Activated CD4-positive, CD25-positive, alpha-beta regulatory T cell (primary cell): ENCODE measurements around the gene ETFRF1.

Source experiments
- DNase-seq, 4 experiments: peaks; one replicate each; lab custom pipeline; 2025; lab: John Stamatoyannopoulos, UW

Gene ETFRF1

DNA sequence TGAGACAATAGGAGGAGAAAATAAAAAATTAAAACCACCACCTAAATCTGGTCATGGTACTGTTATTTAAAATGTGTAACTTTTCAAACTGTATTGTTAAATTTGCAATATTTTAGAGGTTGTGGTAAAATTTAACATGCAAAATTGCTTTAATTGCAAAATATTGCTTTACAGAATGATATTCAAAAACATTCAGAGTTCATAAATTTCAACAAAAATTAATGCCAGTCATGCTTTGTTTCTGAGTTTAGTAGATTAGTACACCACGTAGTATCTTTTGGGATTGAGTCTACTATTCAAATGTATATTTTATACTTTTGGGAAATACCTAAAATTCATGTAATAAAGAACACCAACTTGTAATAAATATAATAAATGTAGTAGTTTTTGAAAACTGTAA is 18.3 kb downstream of the ETFRF1 start:
- DNase-seq: no peak

DNA sequence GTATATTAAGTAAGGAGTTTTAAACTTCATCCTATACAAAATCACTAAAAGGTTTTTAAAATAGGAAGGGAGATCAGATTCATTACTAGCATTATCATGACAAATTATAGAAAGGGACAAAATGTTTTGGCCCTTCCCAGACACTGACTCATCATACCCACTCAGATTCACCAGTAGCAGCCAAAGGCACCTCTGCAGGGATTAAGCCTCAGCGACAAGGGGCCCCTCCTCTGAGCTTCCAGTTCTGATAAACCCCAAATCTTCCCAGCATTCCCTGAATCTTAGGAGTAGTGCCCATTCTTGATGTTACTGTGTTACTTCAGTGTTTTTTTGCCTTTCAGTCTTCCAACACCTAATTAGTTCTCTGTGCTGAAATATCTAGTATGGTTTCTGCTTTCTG is 41.2 kb downstream of the ETFRF1 start:
- DNase-seq: no peak

DNA sequence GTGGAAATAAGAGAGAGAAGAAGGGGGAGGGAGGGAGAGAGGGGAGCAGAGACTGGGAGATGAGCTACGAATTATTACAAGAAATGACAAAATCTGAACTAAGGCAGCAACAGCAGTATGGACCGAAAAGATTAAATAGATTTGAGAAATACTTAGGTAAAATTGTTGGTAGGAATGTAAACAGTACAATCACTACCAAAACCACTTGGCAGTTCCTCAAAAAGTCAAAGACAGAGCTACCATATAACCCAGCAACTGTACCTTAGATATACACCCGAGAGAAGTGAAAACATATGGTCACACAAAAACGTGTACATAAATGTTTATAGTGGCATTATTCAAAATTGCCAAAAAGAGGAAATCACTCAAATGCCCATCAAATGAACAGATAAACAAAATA is 41.6 kb downstream of the ETFRF1 start:
- no peak for DNase-seq

DNA sequence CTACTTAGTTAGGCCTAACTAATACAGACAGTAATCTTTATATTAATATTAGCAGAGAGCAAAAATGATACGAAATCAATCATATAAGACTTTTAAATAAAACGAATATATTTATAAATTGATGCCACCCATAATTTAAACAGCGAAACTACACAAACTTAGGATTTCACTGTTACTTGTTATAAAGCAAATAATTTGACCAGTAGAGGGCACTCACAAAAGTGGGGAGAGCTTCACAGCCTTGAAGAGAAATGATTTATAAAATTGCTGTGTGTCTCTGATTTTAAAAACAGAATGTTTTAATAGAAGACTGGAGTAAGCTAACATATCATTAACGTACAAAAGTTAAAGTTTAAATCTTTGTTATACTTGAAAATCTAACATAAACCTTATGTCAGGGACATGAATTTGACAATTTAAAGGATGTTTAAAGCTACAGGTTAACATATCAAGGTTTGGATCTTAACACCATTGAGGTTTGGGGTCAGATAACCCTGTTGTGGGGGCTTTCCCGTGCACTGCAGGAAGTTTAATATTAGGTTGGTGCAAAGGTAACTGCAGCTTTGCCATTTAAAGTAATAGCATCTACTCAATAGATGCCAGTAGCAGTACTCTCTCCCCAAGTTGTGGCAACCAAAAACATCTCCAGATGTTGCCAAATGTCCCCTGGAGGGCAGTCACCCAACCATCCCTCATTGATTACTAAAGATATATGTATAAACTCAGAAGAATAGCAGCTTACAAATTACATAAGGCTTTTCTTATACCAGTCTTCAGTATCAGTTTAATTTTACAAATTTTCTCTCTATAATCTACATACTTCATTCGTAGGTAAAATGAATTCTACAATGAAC is 46.4 kb downstream of the ETFRF1 start:
- no peak for DNase-seq

DNA sequence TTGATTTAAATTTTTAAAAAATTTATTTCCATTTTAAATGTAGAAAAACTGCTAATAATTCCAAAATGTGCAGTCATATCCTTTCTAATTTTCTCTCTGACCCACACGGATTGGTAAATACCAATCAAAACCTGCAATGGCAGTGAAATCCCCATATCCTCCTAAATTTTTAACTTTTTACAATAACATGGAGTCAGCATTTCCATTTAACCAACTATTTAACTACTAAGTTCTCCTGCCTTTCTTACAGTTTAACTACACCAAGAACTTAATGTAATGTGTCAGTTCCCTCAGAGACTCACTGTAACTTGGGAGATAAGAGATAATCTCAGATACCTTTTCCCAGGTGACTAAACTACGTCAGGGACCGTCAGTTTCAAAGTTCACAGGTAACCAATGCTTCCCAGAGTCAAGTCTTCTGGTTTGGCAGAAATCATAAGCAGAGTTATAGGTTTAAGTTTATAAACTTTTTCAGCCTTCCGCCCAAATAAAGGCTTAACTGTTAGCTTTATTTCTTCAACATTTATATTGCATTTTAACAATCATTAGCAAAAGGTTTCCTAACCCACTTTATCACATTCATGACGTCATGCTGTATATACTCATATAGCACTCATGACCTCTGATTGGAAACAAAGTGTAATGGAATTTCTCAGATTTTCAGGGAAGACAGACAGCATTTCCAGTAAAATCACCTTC is 48.1 kb downstream of the ETFRF1 start:
- DNase-seq: no peak

DNA sequence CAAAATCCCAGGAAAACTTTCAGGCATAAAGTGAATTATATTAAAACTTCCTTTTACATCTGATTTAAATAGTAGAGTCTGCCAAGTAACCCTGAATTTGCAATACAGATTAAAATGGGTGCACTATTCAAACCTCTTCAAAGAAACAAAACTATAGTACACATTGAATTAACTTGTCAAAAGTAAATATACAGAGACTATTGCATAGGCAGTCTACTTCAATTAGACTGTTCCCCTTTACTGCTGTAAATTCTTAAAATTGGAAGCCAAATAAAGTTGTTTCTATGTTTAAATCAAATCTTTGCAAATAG is 48.6 kb downstream of the ETFRF1 start:
- no peak for DNase-seq

DNA sequence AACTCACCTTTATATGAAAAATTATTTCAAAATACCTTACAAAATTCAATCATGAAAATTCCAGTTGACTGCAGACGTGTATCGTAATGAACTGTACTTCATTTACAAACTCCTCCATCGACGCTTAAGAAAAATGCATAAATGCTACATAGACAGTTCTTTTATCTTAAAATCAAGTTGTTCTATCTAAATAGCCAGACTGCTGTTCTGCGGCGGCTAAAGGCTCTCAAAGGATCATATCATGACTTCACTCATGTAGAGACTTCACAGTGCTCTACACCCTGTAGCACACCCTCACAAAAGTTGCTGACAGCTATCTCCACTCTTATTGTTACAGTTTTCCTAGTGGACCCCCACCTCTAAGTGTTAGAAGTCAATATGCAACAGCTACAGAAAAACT is 50.5 kb downstream of the ETFRF1 start:
- DNase-seq: no peak

DNA sequence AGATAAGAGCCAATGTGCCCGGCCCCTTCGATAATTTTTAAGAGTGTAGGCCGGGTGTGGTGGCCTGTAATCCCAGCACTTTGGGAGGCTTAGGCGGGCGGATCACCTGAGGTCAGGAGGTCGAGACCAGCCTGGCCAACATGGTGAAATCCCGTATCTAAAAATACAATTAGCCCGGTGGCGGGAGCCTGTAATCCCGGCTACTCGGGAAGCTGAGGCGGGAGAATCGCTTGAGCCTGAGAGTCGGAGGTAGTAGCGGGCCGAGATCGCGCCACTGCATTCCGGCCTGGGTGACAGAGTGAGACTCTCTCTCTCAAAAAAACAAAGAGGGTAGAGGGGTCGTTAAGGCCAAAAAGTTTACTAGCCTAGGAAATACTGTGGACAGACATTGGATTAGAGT is 53.1 kb downstream of the ETFRF1 start:
- no peak for DNase-seq

DNA sequence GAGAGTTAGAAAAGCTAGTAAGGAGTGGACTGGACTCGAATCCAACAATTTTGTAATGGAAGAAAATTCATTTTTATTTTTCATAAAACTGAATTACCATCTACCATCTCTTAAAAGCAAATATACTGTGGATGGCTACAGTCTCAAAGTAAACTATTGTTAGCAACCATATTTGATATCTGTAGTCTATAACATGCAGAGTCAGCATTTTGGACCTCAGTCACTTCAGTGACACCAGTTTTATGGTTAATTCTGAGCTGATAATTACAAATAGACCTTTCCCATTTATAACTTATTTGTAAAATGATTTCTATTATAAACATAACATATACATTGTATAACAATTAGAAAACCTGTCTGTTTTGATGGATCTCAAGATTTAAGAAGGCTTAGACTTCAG is 53.7 kb downstream of the ETFRF1 start:
- DNase-seq: no peak

DNA sequence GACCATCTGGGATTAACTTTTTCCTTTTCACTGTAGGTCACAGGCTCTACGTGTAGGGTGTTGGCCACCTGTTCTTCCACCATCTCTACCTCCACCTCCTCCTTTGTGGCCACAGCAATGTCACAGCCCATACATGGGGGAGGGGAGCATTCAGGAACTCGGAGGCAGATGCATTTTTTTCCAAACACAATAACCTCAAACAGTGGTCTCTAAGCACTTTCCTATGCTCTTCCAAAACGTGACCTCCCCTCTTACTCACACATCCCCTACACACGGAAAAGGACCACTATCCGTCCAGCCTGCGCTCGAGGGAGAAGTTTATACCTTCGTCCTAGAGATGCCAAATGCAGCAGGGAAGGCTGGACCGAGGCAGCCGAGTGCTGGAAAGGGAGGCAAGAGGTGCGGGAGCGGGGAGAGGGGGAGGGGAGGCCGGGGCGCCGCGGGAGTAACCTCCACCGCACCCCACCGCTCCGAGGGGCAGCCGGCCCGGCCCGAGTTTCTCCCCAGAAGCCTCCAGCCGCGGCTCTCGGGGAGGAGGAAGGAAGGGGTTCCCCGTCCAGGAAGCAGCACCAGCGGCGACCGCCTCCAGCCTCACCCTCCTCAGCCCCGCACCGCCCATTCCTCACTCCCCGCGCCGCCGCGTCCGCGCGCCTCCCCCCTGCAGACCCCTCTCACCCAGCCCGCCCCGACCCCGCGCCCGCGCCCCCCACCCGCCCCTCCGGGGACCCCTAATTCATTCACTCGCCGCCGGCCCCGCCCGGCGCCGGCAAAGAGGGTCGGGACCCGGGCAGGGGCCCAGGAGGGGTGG is 55.1 kb downstream of the ETFRF1 start:
- peak in 2 of 4 experiments; percentile 12 to 15 for DNase-seq

DNA sequence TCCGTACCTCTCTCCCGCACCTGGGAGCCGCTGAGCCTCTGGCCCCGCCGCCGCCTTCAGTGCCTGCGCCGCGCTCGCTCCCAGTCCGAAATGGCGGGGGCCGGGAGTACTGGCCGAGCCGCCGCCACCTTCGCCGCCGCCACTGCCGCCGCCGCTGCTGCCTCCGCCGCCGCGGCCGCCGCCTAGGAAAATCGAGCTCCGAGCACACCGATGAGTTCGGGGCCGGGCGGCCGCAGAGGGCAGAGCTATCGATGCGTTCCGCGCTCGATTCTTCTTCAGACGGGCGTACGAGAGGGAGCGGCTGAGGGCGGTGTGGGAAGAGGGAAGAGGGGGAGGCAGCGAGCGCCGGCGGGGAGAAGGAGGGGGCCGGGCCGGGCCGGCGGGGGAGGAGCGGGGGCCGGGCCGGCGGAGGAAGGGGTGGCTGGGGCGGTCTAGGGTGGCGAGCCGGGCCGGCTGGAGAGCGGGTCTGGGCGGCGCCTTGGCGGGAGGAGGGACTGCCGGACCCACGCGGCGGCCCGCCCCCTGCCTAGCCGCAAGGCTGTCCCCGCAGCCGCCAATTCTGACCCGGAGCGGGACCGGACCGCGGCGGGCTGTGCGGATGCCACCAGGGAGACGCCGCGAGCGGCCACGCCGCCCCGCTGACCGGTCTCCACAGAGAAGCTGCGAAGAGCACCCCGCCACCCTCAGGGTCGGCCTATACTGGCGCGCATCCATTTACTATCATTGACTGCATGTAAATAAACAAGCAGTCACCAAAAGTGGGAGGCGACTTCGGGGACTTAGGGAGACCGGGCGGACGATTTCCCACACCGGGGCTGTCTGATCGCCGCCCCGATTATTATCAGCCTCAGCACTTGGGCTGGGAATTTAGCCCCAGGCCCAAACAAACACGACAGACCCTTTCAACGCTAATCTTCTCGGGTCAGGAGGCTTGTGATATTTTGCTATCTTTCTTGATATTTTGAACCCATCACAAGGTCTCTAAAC is 56.0 kb downstream of the ETFRF1 start, which contains the start of gene KRAS:
Gene KRAS, minus strand, starts transcription at position 186 of the 987 bp plus-strand sequence.
- peak; percentile 71 to 80 (median 76) for DNase-seq

DNA sequence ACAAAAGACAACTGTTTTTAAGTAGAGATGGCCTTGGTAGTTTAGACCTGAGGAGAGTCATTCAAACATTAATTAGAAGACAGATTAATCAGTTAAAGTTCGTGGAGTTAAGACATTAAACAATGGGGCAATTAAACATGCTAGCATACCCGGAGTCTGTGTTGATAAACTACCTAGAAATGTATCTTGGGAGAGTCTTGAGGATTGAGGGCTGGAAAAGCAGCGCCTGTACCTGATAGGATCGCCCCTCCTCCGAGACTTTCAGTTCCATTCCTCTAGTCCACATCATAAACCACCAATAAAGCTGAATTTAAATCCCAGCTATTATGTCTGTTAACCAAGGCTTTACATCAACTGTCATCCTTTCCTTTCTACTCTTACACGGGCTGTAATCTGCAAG is 56.7 kb downstream of the ETFRF1 start:
- DNase-seq: no peak

DNA sequence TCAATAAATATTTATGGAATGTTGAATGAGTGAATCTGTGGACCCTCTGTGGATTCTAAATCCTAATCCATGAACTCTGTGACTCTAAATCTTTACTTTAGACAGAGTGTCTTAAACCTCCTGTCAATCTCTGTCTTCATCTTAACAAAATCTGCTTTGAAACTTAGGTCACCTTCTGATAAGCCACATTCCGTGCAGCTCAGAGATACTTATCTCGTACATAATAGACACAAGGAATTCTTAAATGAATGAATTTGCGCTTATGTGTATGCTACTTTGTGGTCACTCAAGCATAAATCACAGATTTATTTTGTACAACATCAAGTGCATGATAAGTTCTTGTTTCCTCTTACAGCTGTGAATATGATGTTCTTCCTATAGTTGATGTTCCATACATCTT is 57.9 kb downstream of the ETFRF1 start:
- DNase-seq: no peak

DNA sequence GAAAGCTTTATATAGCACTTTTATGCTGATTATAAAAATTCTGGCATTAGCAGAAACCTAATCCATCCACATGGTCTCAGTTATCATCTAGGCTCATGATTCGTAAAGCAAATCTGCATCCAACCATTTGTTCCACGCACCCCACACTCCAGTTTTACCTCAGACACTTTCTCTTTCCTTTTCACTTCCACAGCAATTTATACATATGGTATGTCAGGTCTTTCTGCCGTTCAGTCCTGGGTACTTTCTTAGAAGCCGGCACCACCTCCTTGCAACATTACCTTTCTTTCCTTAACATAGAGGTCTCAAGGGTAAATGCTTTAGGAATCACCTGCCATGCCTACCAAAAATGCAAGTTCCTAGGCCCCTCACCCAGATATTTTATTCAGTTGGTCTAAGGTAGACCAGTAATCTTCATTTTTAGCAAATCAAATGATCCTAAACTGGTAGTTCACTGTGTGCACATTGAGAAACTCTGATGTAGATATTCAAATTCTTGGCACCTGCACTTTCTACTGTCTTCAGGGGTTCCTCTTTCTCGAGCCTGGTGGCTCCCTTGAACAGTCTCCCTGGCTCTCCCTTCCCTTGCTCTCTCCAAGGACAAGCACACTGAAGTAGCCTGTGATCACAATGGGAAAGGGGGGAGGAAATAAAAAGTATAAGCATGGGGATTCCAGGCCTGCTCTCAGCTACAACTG is 58.5 kb downstream of the ETFRF1 start:
- no peak for DNase-seq

DNA sequence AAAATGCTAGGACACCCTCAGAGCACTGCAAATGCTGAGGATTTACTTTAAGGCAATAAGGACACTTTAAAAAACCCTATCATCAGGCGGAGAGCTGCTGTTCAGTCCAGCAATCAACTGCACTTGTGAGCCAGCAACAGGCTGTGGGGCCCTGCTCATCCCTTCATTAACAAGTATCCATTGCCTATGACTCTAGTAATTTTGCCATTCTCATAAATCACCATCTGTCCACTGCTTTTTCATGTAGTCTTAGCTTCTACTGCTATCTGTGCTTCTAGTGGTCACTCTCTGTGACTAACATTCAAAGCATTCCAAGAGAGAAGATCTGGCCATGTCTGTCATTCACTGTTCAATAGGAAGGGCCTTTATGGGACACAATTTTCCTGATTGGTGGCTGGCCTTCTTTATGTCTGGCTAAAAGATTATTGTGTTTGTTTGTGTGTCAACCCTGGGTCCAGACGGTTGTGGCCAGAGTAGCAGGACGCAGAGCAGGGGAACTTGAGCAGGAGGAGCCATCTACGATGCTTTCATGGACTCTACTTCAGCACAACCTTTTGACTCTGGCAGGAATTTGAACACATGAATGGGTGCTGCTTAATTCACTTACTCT is 59.3 kb downstream of the ETFRF1 start:
- no peak for DNase-seq
